Measurements from ENCODE around the gene UTP20. TPM values are rescaled to one million over a fixed set of nuclear protein-coding genes. Genes with fewer than 3 reads are reported as not detected.

Gene UTP20
- polyA plus RNA-seq, 1 of the 3 experiments (the other 2 are of a cell fraction) = 5.7 TPM

GRCh38 chr12:101372431-101372830 is 92.5 kb downstream of the UTP20 start (continued):
- TF ChIP-seq, protein P1, sequence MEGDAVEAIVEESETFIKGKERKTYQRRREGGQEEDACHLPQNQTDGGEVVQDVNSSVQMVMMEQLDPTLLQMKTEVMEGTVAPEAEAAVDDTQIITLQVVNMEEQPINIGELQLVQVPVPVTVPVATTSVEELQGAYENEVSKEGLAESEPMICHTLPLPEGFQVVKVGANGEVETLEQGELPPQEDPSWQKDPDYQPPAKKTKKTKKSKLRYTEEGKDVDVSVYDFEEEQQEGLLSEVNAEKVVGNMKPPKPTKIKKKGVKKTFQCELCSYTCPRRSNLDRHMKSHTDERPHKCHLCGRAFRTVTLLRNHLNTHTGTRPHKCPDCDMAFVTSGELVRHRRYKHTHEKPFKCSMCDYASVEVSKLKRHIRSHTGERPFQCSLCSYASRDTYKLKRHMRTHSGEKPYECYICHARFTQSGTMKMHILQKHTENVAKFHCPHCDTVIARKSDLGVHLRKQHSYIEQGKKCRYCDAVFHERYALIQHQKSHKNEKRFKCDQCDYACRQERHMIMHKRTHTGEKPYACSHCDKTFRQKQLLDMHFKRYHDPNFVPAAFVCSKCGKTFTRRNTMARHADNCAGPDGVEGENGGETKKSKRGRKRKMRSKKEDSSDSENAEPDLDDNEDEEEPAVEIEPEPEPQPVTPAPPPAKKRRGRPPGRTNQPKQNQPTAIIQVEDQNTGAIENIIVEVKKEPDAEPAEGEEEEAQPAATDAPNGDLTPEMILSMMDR (IDR thresholded peaks at IDR 0.05) = no peak

- no peak for DNase-seq
- CTCF ChIA-PET = no interaction called here
- no peaks in the 10 kb centered on the region for H3K9me2 ChIP-seq
- no peak overlapping the region for H3K4me3 ChIP-seq (ENCODE audit: low read depth in 2 of 2, low read length in 1 of 2)
- no peak overlapping the region for H3K9ac ChIP-seq
- H3K79me2 ChIP-seq (ENCODE audit: insufficient read depth) = no peaks in the 10 kb centered on the region
- H4K20me1 ChIP-seq (ENCODE audit: insufficient read depth) = no peaks in the 10 kb centered on the region
- TF ChIP-seq CHD2 (IDR thresholded peaks at IDR 0.05; ENCODE audit: low read length, partially characterized antibody) = no peak
- TF ChIP-seq, protein P2, sequence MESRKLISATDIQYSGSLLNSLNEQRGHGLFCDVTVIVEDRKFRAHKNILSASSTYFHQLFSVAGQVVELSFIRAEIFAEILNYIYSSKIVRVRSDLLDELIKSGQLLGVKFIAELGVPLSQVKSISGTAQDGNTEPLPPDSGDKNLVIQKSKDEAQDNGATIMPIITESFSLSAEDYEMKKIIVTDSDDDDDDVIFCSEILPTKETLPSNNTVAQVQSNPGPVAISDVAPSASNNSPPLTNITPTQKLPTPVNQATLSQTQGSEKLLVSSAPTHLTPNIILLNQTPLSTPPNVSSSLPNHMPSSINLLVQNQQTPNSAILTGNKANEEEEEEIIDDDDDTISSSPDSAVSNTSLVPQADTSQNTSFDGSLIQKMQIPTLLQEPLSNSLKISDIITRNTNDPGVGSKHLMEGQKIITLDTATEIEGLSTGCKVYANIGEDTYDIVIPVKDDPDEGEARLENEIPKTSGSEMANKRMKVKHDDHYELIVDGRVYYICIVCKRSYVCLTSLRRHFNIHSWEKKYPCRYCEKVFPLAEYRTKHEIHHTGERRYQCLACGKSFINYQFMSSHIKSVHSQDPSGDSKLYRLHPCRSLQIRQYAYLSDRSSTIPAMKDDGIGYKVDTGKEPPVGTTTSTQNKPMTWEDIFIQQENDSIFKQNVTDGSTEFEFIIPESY (IDR thresholded peaks at IDR 0.05; ENCODE audit: borderline replicate concordance, low read depth) = no peak
- TF ChIP-seq, protein P3, sequence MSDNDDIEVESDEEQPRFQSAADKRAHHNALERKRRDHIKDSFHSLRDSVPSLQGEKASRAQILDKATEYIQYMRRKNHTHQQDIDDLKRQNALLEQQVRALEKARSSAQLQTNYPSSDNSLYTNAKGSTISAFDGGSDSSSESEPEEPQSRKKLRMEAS (IDR thresholded peaks at IDR 0.05; ENCODE audit: low read depth) = no peak
- no peak for TF ChIP-seq TCF12 (IDR thresholded peaks at IDR 0.05)
- no peak for TF ChIP-seq TEAD4 (IDR thresholded peaks at IDR 0.05; ENCODE audit: borderline replicate concordance, insufficient read depth)
- POLR2A ChIA-PET = no interaction called here
- H2AFZ ChIP-seq (ENCODE audit: low read depth) = no peak overlapping the region
- no peak overlapping the region for H3K27ac ChIP-seq (ENCODE audit: low read depth in 2 of 2, low read length in 1 of 2)
- no peaks in the 10 kb centered on the region for H3K9me3 ChIP-seq
- no peak overlapping the region for H3K4me2 ChIP-seq
- no peaks in the 10 kb centered on the region for H3K27me3 ChIP-seq (ENCODE audit: insufficient read depth)
- H3F3A ChIP-seq (replicated peaks; ENCODE audit: insufficient read depth) = peaks cover 16% of the 10 kb centered on the region
- peaks cover 52 to 80% of the 10 kb centered on the region in 2 experiments for H3K36me3 ChIP-seq (replicated peaks in 1 of 2; ENCODE audit: control insufficient read depth in 1 of 2, insufficient read depth in 2 of 2, low read length in 1 of 2)
- H3K4me1 ChIP-seq (ENCODE audit: control insufficient read depth in 1 of 2, insufficient read depth in 2 of 2, low read depth in 1 of 2, low read length in 1 of 2) = no peaks in the 10 kb centered on the region
- WGBS (ENCODE audit: low lambda C conversion rate) = 80% methylated on average over 5 of the region's 5 CpGs
Measured at GRCh38 chr12:101375573-101375972, 95.7 kb downstream of the UTP20 start.

- DNase-seq = no peak
- no peaks in the 10 kb centered on the region; the same call in 1 of the 2 replicates for H3K79me2 ChIP-seq (ENCODE audit: insufficient read depth)
- H3K27ac ChIP-seq (ENCODE audit: low read depth in 2 of 2, low read length in 1 of 2) = no peak overlapping the region
Measured at GRCh38 chr12:101379149-101379548, 99.2 kb downstream of the UTP20 start.

More at GRCh38 chr12:101379149-101379548, 99.2 kb downstream of the UTP20 start:
- Histone ChIP-seq H3K9ac (no peak overlapping the region), H3K36me3 (replicated peaks in 1 of 2; ENCODE audit: control insufficient read depth in 1 of 2, insufficient read depth in 2 of 2, low read length in 1 of 2) (peaks cover 38 to 88% of the 10 kb centered on the region in 2 experiments), H3K4me2 (no peak overlapping the region), H2AFZ (ENCODE audit: low read depth) (no peak overlapping the region), H3K27me3 (ENCODE audit: insufficient read depth) (no peaks in the 10 kb centered on the region), H4K20me1 (ENCODE audit: insufficient read depth) (no peaks in the 10 kb centered on the region), H3K9me2 (no peaks in the 10 kb centered on the region), H3K4me3 (ENCODE audit: low read depth in 2 of 2, low read length in 1 of 2) (no peak overlapping the region), H3K4me1 (ENCODE audit: control insufficient read depth in 1 of 2, insufficient read depth in 2 of 2, low read depth in 1 of 2, low read length in 1 of 2) (no peaks in the 10 kb centered on the region), H3K9me3 (no peaks in the 10 kb centered on the region), H3F3A (replicated peaks; ENCODE audit: insufficient read depth) (peaks cover 13% of the 10 kb centered on the region)
- CTCF ChIA-PET = no interaction called here
- TF ChIP-seq RAD21 (IDR thresholded peaks at IDR 0.05; ENCODE audit: low read length) (no peak), SMC3 (IDR thresholded peaks at IDR 0.05; ENCODE audit: low read depth, low read length) (no peak), IRF3 (IDR thresholded peaks at IDR 0.05; ENCODE audit: low read depth, low read length) (no peak), FOXJ3 (CRISPR knock-in tag; IDR thresholded peaks at IDR 0.05) (no peak), YY1 (IDR thresholded peaks at IDR 0.05; ENCODE audit: low read depth) (no peak), ELF1 (IDR thresholded peaks at IDR 0.05) (no peak), GATA2 (CRISPR knock-in tag; IDR thresholded peaks at IDR 0.05) (no peak), NFIC (IDR thresholded peaks at IDR 0.05; ENCODE audit: borderline replicate concordance) (no peak), TCF12 (IDR thresholded peaks at IDR 0.05) (no peak), NRF1 (IDR thresholded peaks at IDR 0.05; ENCODE audit: low read depth, low read length) (no peak)
- TF ChIP-seq, protein P4, sequence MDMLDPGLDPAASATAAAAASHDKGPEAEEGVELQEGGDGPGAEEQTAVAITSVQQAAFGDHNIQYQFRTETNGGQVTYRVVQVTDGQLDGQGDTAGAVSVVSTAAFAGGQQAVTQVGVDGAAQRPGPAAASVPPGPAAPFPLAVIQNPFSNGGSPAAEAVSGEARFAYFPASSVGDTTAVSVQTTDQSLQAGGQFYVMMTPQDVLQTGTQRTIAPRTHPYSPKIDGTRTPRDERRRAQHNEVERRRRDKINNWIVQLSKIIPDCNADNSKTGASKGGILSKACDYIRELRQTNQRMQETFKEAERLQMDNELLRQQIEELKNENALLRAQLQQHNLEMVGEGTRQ (IDR thresholded peaks at IDR 0.05; ENCODE audit: borderline replicate concordance, low read depth, low read length) = no peak
- TF ChIP-seq, protein P5, sequence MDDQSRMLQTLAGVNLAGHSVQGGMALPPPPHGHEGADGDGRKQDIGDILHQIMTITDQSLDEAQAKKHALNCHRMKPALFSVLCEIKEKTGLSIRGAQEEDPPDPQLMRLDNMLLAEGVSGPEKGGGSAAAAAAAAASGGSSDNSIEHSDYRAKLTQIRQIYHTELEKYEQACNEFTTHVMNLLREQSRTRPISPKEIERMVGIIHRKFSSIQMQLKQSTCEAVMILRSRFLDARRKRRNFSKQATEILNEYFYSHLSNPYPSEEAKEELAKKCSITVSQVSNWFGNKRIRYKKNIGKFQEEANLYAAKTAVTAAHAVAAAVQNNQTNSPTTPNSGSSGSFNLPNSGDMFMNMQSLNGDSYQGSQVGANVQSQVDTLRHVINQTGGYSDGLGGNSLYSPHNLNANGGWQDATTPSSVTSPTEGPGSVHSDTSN (IDR thresholded peaks at IDR 0.05) = no peak
- POLR2A ChIA-PET = no interaction called here

Measured in SK-N-SH (cell line).